GM12878 (cell line): ENCODE results near the gene CD82. TPM values are rescaled to one million over a fixed set of nuclear protein-coding genes. Genes with fewer than 3 reads are reported as not detected.

Experiments
- ATAC-seq: fragments of 200-7000 bp; cut with Tn5 transposase; 3 replicates; pipeline ENCODE4 v1.9.1; 2020; ENCODE audit warnings: mild to moderate bottlenecking, moderate library complexity
- BruUV-seq: library from RNA; stranded (reverse); fragments of 400-500 nt; replicated peaks from 2 replicates; lab custom pipeline; 2021; lab: Mats Ljungman, UMichigan
- CTCF ChIA-PET: fragments of 300-600 bp; sonication (Branson Sonifier 250); formaldehyde crosslinking; extraction: SDS; loops from one replicate; lab custom pipeline; 2021; ENCODE audit warnings: inconsistent platforms; lab: Yijun Ruan, JAX
- POLR2A ChIA-PET: fragments of 350-600 bp; formaldehyde crosslinking; extraction: SDS; loops from one replicate; lab custom pipeline; 2021; ENCODE audit warnings: inconsistent platforms; lab: Charles Lee
- RAD21 ChIA-PET: fragments of 300-600 bp; sonication (Branson Sonifier 250); formaldehyde crosslinking; loops from one replicate; lab custom pipeline; 2023; ENCODE audit warnings: antibody characterized with exemption; ENCODE audit not compliant: unreplicated experiment; lab: Charles Lee
- SMC1A ChIA-PET: fragments of 300-600 bp; sonication (Branson Sonifier 250); formaldehyde crosslinking; loops from one replicate; lab custom pipeline; 2023; ENCODE audit not compliant: unreplicated experiment, uncharacterized antibody; lab: Charles Lee
- DNase-seq: peaks from one replicate; pipeline ENCODE4 v3.0.0-alpha.2; 2011; ENCODE audit warnings: low read depth, low spot score
- FAIRE-seq: peaks from 3 replicates; lab custom pipeline; 2011; peaks lifted over from hg19 to GRCh38; lab: Jason Lieb, UNC
- H2AFZ ChIP-seq: 2 replicates; pipeline ENCODE4 v1.6.0; 2011; ENCODE audit warnings: low read depth, low read length, control low read depth; ENCODE audit not compliant: control insufficient read depth
- H3K27ac ChIP-seq: 2 replicates; pipeline ENCODE4 v1.5.1; 2011; ENCODE audit warnings: control low read depth; ENCODE audit not compliant: control insufficient read depth, insufficient read depth
- H3K27me3 ChIP-seq, 2 experiments: replicated peaks in 1 of 2; 2 replicates each; pipeline versions ENCODE4 v1.6.0 to v1.6.1; 2011; ENCODE audit warnings: low read length in 1 of 2; ENCODE audit not compliant: control insufficient read depth in 2 of 2, insufficient read depth in 2 of 2
- H3K36me3 ChIP-seq, 2 experiments: 2 replicates each; pipeline ENCODE4 v1.5.1; 2011; ENCODE audit warnings: low read length in 1 of 2; ENCODE audit not compliant: control insufficient read depth in 2 of 2, insufficient read depth in 2 of 2
- H3K4me1 ChIP-seq: 2 replicates; pipeline ENCODE4 v1.6.1; 2011; ENCODE audit warnings: mild to moderate bottlenecking, low read length, moderate library complexity, mixed read lengths; ENCODE audit not compliant: control insufficient read depth, insufficient read depth
- H3K4me2 ChIP-seq: 2 replicates; pipeline ENCODE4 v1.6.0; 2011; ENCODE audit warnings: control low read depth; ENCODE audit not compliant: control insufficient read depth, insufficient read depth
- H3K4me3 ChIP-seq: fragments of 200-600 bp; sonication (generic); 2 replicates; pipeline ENCODE4 v1.5.1; 2016
- H3K79me2 ChIP-seq: 2 replicates; pipeline ENCODE4 v1.6.0; 2011; ENCODE audit warnings: low read length; ENCODE audit not compliant: control insufficient read depth, insufficient read depth
- H3K9ac ChIP-seq: 2 replicates; pipeline ENCODE4 v1.8.0; 2011; ENCODE audit warnings: low read length, control low read depth, mixed read lengths; ENCODE audit not compliant: control insufficient read depth, insufficient read depth
- H3K9me3 ChIP-seq: replicated peaks from 3 replicates; pipeline ENCODE4 v1.5.1; 2011; ENCODE audit warnings: mild to moderate bottlenecking, low read length; ENCODE audit not compliant: control insufficient read depth, insufficient read depth
- H4K20me1 ChIP-seq: 2 replicates; pipeline ENCODE4 v1.6.0; 2011; ENCODE audit not compliant: control insufficient read depth, insufficient read depth
- NR2C1 ChIP-seq: fragments of 450-650 bp; IDR thresholded peaks from 2 replicates; pipeline ENCODE4 v1.6.1; 2017; ENCODE audit warnings: antibody characterized with exemption, mild to moderate bottlenecking, moderate library complexity
- SPI1 ChIP-seq: IDR thresholded peaks from 2 replicates; pipeline ENCODE4 v1.6.1; 2011; ENCODE audit warnings: low read depth, mild to moderate bottlenecking, low read length, moderate library complexity, borderline replicate concordance; ENCODE audit not compliant: insufficient read depth
- WGBS: methylation state at CpG from one replicate; pipeline ENCODE4 v1.1.6; 2016; ENCODE audit warnings: low lambda C conversion rate; ENCODE audit not compliant: insufficient replicate concordance, insufficient coverage; ENCODE audit errors: missing lambda C conversion rate; 5-methylcytosine and 5-hydroxymethylcytosine counted together
- in situ Hi-C: fragments of 300-500 bp; cut with MboI; formaldehyde crosslinking; loops from 9 replicates; pipeline ENCODE4 v1.14.3; 2018; ENCODE audit warnings: mixed read lengths
- intact Hi-C: fragments of 100-400 bp; cut with micrococcal nuclease; formaldehyde crosslinking; loops from one replicate; pipeline ENCODE4 v1.14.2; 2022; ENCODE audit not compliant: unreplicated experiment
- polyA plus RNA-seq, 11 experiments: library from polyadenylated mRNA; depleted of rRNA in 4 of 11; unstranded in 6 of 11; stranded (reverse) in 5 of 11; fragments of >200 nt; fragmentation: Nextera tagmentation in 4 of 11; fragmentation: Illumina TruSeq in 1 of 11; extraction: Ambion mirVana in 4 of 11; extraction: Trizol in 1 of 11; gene quantifications; 1 replicate in 1 of 11; 2 replicates in 10 of 11; pipeline versions ENCODE4 v1.2.1 to v1.2.3, GENCODE V29; 2011 to 2016; ENCODE audit warnings: inconsistent platforms in 2 of 11, missing spikeins in 2 of 11, low read depth in 1 of 11
- total RNA-seq, 4 experiments: library from RNA; depleted of rRNA in 3 of 4; stranded (reverse); fragments of >200 nt in 3 of 4; fragmentation: Illumina TruSeq in 1 of 4; extraction: Trizol in 1 of 4; gene quantifications; 2 replicates each; pipeline versions ENCODE4 v1.2.1 to v1.2.3, GENCODE V29; 2013 to 2021

Gene CD82
- total and polyA plus RNA-seq, 10 of the 15 experiments (the other 5 are each of a cell fraction or from before 2014, with no cell fraction given), result 5.2 to 180 (median 84.7) TPM

DNA sequence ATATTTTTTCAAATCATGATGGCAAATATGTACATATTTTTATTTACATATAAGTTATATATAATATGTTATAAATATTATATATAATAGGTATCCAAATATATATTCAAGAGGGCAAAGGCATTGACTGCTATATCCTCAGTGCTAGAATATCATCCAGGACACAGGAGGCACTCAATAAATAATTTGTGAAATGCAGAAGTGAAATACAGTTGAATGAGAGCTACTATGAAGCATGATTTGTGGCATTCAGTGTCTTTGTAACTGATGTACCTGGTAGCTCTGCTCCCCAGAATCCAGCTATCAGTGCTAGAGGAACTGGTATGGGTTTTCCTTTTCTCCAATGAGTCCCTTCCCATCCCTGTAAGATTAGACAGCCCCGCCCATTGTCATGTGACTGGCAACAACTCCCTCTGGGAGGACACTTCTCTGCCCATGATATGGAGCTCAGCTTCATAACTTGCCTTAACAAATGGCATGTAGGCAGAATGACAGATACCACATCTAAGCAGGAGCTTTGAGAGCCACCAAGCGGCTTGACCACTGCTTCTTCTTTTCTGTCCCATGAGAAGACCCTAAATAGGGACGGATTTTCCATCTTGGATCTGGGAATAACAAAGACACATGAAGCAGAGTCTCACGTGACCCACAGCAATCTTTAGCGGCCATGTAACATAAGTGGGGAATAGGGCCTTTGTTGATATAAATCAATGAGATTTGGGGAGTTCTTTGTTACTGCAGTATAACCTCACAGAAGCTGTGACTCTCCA is 10.2 kb upstream of the CD82 start:
- H3K27ac ChIP-seq, result no peak overlapping the region
- H2AFZ ChIP-seq, result no peak overlapping the region
- no peak for DNase-seq
- H3K4me2 ChIP-seq, result no peak overlapping the region
- no peaks in the 10 kb centered on the region for H3K27me3 ChIP-seq
- TF ChIP-seq NR2C1 (no peak), SPI1 (peak; percentile 63; the same call in 1 of the 2 replicates)
- no peaks in the 10 kb centered on the region for H3K79me2 ChIP-seq
- 62% methylated on average over 5 of the region's 5 CpGs for WGBS
- intact Hi-C loops, result loop anchor here (5.0 kb wide), 3 partner anchors 172 to 337 kb away; partner anchors contain the start of gene TSPAN18
- no peaks in the 10 kb centered on the region for H3K36me3 ChIP-seq
- no peaks in the 10 kb centered on the region; the same call in 2 of the 3 replicates for H3K9me3 ChIP-seq
- H3K9ac ChIP-seq, result no peak overlapping the region
- POLR2A ChIA-PET, result interaction anchor here (0.6 to 1.6 kb wide), 2 partner anchors 10 to 74 kb away, joined by 3 to 6 read pairs; partner anchors contain the start of gene CD82
- ATAC-seq, result no peak
- SMC1A ChIA-PET, result interaction anchor here (0.8 to 14.0 kb wide), 14 partner anchors 15 to 356 kb away, joined by 3 to 433 read pairs (median 4); no protein-coding TSS in a partner anchor
- peaks cover 22% of the 10 kb centered on the region for H3K4me1 ChIP-seq
- BruUV-seq, result no TSS peak
- RAD21 ChIA-PET, result interaction anchor here (0.7 to 8.5 kb wide), 11 partner anchors 13 to 381 kb away, joined by 3 to 190 read pairs (median 7); no protein-coding TSS in a partner anchor
- CTCF ChIA-PET, result interaction anchor here (1.1 to 9.0 kb wide), 16 partner anchors 9 to 372 kb away, joined by 3 to 477 read pairs (median 8); no protein-coding TSS in a partner anchor
- in situ Hi-C loops, result loop anchor here (5.0 to 10.0 kb wide), 2 partner anchors 220 to 357 kb away; no protein-coding TSS in a partner anchor
- H4K20me1 ChIP-seq, result no peaks in the 10 kb centered on the region
- no peak for FAIRE-seq
- H3K4me3 ChIP-seq, result no peak overlapping the region
